GM18517 (cell line): Measurements from ENCODE around the gene FAM83E.
"Not testable (repeated sequence)": the region's sequence is repeated elsewhere in the genome, so short reads cannot be mapped to it uniquely, and the experiment has no call there.

Experiments
- ATAC-seq: cut with Tn5 transposase; IDR thresholded peaks from one replicate; pipeline ENCODE4 v1.9.1; 2021; ENCODE audit warnings: mild to moderate bottlenecking, moderate library complexity; ENCODE audit not compliant: unreplicated experiment

Gene FAM83E

DNA sequence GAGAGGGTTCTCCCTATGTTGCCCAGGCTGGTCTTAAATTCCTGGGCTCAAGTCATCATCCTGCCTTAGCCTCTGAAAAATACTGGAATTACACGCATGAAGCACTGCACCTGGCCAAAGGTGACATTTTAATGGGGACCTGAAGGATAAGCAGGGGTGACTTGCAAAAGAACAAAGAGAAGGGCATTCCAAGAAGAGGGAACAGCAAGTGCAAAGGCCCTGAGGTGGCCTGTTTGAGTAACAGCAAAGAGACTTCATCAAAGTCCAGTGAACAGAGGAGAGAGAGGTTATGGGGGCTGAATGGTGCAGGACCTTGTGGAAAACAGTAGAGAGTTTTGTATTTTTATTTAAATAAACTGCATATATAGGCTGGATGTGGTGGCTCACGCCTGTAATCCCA is 27.0 kb upstream of the FAM83E start:
- no peak for ATAC-seq

DNA sequence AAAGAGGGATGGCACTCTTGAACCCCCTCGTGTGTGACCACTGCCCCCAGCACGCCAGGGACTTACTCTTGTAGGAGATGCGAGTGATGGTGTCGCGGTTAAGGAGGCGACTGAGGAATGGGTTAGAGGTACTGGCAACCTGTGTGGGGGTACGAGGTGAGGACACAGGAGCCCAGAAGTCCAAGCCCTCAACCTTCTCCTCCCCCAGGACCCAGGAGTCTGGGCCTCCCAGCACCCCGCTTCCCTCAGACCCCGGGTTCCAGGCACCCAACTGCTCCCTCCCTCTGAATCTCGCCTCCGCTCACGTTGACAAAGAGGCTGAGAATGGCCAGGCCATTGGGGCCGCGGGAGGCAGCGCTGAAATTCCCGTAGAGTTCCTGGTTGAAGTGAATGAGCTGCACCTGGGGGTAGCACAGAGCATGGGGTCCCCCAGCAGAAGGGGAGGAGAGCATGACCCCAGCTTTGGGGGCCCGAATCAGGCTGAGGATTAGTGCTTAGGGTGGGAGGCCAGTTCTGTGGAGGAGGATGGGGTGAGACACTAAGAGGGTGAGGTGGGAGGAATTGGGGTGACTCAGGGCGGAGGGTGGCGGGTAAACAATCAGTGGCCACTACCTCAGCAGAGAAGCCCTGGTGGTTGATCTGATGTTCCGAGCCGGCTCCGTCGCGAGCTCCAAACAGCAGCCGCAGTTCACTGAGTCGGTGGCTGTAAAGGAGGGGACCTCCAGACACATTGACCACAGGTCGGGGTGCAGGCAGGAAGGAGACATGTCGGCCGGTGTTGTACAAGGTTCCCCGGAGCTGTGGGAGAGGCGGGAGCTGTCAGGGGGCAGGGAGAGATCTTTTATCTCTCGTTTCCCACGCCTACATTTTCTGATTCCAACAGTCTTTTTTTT is 24.9 kb upstream of the FAM83E start:
- ATAC-seq: no peak

DNA sequence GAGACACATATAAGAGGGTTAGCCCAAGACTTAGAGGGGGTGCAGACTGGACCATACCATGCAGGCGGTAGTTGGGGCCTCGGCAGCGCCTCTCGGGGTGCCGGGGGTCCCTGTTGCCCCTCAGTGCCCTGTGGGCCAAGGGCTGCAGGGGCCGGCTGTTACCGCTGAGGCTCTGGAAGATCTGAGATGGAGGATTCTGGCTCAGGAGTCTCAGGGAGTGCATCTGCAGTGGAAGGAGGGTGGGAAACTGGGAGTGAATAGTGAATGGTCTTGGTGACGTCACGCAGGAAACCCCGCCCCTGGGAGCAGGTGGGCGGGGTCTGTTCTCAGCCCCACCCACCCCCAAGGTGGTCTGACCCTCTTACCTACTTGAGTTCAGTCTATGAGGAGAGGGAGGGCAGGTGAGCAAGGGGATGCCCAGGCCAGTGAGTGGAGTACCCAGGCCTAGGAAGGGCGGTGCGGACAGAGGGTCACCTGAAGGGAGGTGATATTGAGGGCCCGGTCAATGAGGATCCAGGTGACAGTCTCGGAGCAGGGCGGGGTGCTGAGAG is 24.0 kb upstream of the FAM83E start:
- ATAC-seq: no peak

DNA sequence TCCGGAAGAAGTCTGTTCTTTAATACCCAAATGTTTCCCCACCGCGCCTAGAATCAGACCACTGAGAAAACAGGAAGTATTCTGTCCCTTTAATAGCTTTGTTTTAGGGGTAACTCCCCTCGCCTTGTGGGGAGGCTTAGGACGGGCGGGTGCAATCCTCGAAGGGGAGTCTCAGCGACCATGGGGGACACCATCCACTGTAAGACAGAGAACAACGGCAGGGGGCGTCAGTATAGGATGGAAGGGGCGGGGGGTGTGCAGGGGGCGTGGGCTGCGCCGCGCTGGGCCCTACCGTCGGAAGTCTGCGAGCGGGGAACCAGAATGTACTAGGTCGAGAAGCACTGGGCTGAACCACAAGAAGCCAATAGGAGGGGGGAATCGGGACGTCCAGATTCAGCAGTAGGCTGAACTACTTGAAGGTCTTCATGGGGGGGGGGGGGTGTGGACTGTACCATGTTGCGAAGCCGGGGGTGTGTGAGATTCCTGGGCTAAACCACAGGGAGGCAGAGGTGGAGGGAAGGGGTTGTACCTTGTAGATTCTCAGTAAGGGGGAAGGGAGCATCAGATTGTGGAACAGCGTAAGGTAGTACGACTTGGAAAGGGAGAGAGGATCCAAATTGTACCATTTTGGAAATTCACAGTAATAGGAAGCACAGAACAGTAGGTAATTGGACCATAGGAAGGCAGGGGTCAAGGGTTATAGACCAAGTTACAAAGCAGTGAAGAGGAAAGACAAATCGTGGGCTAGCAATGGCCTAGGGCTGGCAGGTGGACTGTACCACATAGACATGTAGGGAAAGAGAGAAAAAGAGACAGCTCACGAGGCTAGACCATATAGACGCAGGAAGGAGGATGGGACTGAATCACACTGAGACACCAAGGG is 23.3 kb upstream of the FAM83E start:
- peak; percentile 22 for ATAC-seq

DNA sequence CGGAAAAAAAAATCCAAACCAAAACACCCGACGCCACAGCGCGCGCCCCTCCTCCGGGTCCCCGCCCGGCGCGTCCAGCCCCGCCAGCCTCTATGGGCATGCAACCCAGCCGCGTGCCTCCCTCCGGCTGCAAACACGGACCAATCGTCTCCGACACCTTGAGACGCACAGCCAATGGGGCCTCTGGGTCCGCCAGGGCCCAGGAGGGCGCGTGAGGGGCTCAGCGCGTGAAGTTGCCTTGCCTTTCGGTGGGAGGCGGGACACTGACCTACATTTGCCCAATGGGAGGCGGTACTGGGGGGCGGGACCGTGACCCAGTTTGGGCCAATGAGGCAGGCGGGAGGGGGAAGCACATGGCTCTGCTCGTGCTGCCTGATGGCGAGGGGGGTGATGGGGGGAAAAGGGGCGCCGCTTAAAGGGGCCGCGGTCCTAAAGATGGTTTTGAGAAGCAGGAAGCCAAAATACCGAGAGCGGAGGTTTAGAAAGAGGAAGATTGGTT is 22.6 kb upstream of the FAM83E start:
- peak; percentile 60 for ATAC-seq

DNA sequence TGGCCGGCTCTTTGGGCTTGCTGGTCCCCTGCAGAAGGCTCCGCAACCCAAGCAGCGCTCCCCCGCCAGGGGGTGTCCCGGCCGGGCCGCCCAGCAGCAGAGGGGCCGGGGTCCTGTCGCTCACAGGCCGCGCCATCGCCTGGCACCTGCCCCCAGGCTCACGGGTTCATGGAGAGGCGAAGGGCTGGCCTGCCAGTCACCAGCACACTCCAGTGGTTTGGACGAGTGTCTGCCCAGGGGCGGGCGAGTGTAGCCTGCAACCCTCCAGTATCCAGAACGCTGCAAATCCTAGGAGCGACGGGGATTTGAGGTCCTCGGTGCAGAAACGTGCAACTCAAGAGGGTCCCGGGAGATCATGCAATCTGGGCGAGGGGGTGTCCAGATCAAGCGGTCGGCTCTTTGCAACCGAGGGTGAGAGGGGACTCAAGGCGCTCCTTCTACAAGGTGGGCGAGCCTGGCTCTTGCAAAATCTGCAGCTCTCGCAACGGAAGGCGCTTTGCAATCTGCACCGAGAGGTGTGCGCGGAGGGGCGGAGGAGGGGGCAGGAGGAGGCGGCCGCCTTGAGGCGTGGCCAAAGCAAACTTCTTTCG is 22.1 kb upstream of the FAM83E start, which contains the start of gene DBP:
Gene DBP, minus strand, starts transcription at position 521 of the 590 bp plus-strand sequence. Its CDS starts 385 bp downstream, at position 136.
- no peak for ATAC-seq

DNA sequence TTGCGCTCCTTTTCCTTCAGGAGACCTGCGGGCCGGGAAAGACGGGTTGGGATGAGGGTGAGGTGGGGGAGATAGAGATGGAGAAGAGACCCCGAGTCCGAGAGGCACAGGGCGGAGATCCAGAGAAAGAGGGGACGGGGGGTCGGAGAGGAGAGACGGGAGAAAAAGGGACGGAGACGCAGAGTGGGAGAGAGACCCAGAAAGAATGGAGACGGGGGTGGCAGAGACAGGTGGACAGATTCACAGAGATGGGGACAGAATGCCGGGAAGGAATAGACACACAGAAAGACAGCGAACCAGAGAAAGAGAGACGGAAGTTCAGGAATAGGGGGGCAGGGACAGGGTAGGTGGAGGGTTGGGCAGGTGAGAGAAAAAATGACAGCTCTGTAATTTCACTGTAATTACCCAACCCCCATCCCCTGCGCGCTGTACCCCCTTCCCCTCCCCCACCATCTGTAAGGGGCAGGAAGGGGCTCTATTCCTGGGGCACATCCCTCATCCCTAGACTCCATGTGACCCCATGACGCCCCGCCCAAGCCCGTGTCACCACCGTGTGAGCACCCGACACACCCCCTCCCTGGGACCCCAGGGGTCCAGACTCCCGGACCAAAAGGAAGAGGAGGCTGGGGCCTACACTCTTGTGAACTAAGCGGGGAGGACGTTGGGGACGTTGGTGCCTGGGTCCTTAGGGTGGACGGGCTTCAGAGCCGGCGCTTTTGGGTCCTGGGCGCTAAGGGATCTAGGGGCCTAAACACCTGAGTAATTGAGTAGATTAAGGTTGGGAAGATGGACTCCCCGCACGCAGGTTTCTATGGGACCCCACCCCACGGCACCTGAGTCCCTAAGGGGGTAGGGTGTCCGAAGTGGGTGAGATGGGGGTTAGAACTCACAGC is 21.3 kb upstream of the FAM83E start:
- ATAC-seq: no peak

DNA sequence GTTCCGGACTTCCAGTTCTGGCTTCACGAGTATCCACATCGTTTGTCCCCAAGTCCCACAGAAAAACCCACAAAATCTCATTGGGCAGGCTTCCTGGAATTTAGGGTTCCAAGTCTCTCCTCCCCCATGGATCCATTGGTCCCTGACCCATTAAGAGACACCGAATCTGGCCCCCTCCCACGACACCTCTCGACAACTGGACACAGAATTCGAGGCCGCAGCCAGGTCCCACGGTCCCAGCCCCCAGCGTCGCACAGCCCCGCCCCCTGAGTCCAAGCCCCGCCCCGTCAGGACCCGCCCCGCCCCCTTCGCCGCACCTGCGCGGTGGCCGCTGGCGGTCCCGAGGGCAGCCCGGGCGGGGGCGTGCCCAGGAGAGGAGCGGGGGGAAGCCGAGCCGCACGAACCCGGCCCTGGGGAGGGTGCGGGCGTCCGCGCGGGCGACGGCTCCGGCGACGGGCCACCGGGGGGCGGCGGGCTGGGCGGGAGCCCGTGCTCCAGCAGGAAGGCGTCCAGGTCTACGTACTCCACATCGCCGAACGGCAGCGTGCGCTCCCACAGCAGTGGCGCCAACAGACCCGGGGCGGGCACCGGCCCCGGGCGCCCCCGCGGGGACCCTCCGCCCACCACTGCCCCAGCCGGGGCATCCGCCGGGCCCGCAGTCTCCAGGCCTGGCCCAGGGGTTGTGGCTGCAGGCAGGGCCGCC is 20.5 kb upstream of the FAM83E start:
- no peak for ATAC-seq

DNA sequence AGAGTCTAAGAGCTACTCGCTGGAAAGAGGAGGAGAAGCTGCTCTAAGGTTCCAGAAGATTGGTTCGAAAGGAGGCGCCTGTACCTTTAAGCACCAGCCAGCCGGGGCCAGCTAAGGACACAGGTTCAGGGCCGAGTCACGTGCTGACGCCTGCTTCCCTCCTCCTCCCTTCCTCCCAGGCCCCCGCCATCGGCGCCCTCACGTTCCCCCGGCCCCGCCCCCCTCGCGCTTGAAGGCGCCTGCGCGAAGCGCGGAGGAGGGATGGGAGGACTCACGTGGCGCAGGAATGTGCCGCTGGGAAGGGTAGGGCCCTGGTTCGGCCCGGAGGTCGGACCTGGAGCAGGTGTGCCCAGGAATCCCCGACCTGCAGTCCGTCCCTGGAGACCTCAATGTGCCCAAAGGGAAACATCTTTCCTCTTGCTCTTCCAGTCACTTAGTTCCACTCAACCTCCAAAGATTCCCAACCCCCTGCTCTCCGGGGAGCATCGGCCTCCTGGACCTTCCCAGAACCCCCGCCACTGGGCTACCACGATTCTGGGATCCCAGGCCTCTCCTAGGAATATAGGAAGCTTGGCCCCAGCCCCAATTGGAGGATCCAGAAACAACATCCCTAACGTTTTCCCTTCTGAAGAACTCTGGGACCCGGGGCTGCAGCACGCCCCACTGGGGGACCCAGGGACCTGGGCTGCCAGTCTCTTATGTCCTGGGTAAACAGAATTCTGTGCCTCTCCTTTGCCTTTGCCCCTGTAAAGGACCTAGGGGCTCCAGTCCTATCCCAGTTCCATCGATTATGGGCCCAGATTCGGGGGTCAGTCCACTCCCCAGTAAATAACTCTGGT is 19.8 kb upstream of the FAM83E start:
- ATAC-seq: no peak

DNA sequence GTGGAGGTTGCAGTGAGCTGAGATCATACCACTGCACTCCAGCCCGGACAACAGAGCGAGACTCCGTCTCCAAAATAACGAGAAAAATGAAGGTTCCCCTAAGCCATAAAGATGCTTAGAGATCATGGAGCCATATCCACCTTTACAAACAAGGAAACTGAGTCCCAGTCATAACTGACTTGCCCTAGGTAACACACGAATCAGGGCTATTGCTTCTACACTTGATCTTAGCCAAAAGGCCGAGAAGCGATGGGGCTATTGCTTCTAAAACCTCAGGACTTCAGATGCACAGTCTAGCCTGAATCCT is 19.1 kb upstream of the FAM83E start:
- no peak for ATAC-seq

DNA sequence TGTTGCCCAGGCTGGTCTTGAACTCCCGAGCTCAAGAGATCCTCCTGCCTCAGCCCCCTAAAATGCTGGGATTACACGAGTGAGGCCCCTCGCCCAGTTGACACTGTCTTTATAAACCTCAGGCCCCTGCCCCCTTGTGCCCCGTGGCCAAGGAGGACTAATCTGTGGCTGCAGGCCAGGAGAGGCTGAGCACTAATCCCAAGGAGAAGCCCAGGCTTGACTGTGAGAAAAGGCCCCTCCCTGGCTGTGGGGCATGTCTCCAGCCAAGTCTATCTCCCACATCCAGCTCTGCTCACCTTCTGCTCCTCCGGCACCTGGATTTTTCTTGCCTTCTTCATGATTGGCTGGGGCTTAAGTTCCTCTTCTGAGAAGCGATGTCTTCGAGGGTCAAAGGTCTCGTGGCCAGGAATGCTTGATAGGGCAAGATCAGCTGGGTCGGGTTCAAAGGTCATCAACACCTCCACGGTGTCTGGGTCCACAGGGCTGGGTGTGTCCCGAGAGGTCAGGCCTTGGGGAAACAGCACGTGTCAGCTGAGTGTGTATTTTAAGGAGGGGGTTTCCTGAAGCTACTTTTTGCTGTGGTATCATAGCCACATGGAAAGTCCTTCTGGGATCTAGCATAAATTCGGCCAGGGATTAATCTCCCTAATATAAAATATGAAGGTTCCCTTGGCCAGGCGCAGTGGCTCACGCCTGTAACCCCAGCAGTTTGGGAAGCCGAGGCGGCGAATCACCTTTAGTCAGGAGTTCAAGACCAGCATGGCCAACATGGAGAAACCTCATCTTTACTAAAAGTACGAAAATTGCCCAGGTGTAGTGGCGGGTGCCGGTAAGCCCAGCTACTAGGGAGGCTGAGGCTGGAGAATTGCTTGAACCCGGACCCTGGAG is 18.5 kb upstream of the FAM83E start:
- ATAC-seq: no peak

DNA sequence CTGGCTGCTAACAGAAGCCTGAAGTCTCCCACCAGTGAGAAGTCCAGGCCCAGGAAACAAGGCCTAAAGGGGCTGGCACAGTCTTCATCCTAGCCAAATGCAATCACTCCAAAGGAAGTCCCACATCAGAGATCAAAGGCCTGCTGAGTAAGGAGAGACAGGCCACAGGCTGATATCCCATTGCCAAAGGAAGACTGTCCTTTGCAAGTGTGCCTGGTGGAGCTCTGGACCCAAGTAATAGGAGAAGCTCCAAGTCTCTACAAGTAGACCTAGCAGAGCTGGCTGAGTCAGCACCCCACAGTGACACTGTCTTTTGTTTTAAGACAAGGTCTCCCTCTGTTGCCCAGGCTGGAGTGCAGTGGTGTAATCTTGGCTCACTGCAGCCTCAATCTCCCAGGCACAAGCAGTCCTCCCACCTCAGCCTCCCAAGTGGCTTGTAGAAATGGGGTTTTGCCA is 17.8 kb upstream of the FAM83E start:
- ATAC-seq: no peak

DNA sequence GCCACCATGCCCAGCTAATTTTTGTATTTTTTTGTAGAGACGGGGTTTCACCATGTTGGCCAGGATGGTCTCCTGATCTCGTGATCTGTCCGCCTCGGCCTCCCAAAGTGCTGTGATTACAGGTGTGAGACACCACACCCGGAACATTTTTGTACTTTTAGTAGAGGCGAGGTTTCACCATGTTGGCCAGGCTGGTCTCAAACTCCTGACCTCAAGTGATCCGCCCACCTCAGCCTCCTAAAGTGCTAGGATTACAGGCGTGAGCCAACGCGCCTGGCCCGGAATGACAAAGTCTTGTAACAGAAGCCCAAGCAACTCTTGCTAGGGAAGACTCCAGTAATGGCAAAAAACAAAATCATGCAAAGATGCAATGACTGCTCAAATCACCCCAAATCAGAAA is 17.4 kb upstream of the FAM83E start:
- ATAC-seq: not testable (repeated sequence)

DNA sequence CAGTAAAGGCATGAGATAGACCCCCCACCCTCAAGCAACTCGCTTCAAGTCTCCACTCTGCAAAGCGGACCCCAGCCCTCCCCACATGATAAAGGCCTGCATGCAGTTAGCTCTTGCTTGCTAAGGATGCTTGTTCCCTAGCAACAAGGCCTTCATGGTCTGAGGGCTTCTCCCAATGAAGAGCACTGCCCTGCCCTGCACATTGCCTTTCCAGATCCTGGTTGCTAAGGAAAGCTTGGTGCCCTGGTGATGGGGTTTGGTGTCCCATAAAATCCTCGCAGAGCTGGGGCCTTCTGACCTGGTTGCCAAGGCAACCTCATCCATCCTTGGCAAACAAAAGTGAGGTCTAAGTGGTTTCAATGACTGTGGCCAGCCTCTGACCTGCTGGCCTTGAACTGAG is 16.3 kb upstream of the FAM83E start:
- no peak for ATAC-seq

DNA sequence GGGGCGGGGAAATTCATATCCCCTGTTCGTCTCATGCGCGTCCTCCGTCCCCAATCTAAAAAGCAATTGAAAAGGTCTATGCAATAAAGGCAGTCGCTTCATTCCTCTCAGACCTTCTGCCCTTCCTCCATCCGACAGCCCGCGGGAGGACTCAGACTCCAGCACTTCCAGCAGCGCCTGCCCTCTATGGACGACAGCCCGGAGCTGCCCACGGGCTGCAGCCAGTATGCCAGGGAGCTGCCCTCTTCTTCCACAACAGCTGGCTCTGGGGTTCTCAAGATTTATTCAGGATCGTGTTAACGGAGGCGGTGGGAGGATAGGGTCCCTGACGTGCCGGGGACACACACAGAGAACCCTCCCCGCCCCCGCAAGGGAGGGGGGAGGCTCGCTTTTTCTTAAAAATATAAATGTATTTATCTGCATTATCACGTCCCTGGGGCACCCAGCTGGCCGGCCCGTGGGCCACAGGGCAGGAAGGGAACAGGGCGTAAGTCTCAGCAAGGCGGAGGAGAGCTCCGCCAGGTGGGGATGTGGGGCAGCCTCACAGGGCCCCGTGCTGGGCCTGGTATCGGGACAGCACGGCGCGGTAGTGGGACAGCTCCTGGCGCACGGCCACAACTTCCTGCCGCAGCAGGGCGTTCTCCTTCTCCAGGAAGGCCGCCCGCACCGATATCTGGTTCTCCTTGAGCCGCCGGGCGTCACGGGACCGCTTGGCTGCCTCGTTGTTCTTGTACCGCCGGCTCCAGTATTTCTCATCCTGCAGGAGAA is 15.6 kb upstream of the FAM83E start:
- no peak for ATAC-seq

DNA sequence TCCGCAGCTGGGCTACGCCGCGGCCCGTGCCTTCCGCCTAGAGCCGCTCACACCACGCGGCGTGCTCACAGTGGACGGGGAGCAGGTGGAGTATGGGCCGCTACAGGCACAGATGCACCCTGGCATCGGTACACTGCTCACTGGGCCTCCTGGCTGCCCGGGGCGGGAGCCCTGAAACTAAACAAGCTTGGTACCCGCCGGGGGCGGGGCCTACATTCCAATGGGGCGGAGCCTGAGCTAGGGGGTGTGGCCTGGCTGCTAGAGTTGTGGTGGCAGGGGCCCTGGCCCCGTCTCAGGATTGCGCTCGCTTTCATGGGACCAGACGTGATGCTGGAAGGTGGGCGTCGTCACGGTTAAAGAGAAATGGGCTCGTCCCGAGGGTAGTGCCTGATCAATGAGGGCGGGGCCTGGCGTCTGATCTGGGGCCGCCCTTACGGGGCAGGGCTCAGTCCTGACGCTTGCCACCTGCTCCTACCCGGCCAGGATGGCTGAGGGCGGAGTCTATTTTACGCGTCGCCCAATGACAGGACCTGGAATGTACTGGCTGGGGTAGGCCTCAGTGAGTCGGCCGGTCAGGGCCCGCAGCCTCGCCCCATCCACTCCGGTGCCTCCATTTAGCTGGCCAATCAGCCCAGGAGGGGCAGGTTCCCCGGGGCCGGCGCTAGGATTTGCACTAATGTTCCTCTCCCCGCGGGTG is 14.9 kb upstream of the FAM83E start:
- no peak for ATAC-seq
